ENCODE measurements around the gene FADS3. TPM values are rescaled to one million over a fixed set of nuclear protein-coding genes. Genes with fewer than 3 reads are reported as not detected.

FADS3 gene
- total RNA-seq, 4 donors from 2014 or later = 135 to 327 (median 205) TPM

GRCh38 chr11:61918251-61918937 lies 27.0 kb upstream of the FADS3 start:
- Histone ChIP-seq H3K4me3 (peak overlapping the region in 1 of 4 donors; percentile 72), H3K27me3 (no peaks in the 10 kb centered on the region), H3K36me3 (no peaks in the 10 kb centered on the region), H3K9me3 (no peaks in the 10 kb centered on the region), H3K4me1 (peaks cover 0 to 78% (median 20%) of the 10 kb centered on the region in 4 donors), H3K27ac (peak overlapping the region; percentile 70 to 95 (median 88))
- 77 to 85% methylated on average over 14 of the region's 14 CpGs for WGBS, 2 donors
- no peak for DNase-seq (ENCODE audit: low spot score in 2 of 2)
- TF ChIP-seq POLR2A (IDR thresholded peaks at IDR 0.05) (no peak), EP300 (IDR thresholded peaks at IDR 0.05) (no peak), CTCF (IDR thresholded peaks at IDR 0.05) (no peak)

- Histone ChIP-seq H3K9me3 (no peaks in the 10 kb centered on the region), H3K4me3 (peak within 1 kb of the TSS; percentile 53 to 81 (median 66)), H3K27ac (peak within 1 kb of the TSS; percentile 70 to 95 (median 88)), H3K4me1 (peaks cover 0 to 78% (median 21%) of the 10 kb centered on the region in 4 donors), H3K36me3 (no peaks in the 10 kb centered on the region), H3K27me3 (no peaks in the 10 kb centered on the region)
- DNase-seq (ENCODE audit: low spot score in 2 of 2) = peak; percentile 66 to 67
- peak; percentile 79 to 88 for TF ChIP-seq POLR2A (IDR thresholded peaks at IDR 0.05)
- TF ChIP-seq CTCF (IDR thresholded peaks at IDR 0.05) = peak in 2 of 5 experiments; percentile 24 to 25
- peak in 1 of 2 donors; percentile 56 for TF ChIP-seq EP300 (IDR thresholded peaks at IDR 0.05)
- 8 to 11% methylated on average over 7 to 15 of the region's 74 CpGs for WGBS, 2 donors
These were observed 26.2 kb upstream of the FADS3 start, which contains the start of gene RAB3IL1 for GRCh38 chr11:61917334-61918109. Gene RAB3IL1 (minus strand): TSS chr11:61917566. CDS start chr11:61917367, 199 bp downstream.

- TF ChIP-seq EP300 (IDR thresholded peaks at IDR 0.05) = no peak
- TF ChIP-seq CTCF (IDR thresholded peaks at IDR 0.05) = no peak
- TF ChIP-seq POLR2A (IDR thresholded peaks at IDR 0.05) = no peak
- Histone ChIP-seq H3K4me1 (peaks cover 0 to 78% (median 26%) of the 10 kb centered on the region in 4 donors), H3K27me3 (no peaks in the 10 kb centered on the region), H3K27ac (peak overlapping the region; percentile 70 to 95 (median 88)), H3K4me3 (peak overlapping the region; percentile 53 to 81 (median 66)), H3K36me3 (no peaks in the 10 kb centered on the region), H3K9me3 (no peaks in the 10 kb centered on the region)
- WGBS, 2 donors = 17 to 18% methylated on average over 10 to 12 of the region's 32 CpGs
- no peak for DNase-seq (ENCODE audit: low spot score in 2 of 2)
These were observed 25.5 kb upstream of the FADS3 start for GRCh38 chr11:61916737-61917333.

- Histone ChIP-seq H3K27me3 (no peaks in the 10 kb centered on the region), H3K9me3 (no peaks in the 10 kb centered on the region), H3K36me3 (no peaks in the 10 kb centered on the region), H3K4me3 (peak overlapping the region in 1 of 4 donors; percentile 72), H3K4me1 (peaks cover 0 to 81% (median 43%) of the 10 kb centered on the region in 4 donors), H3K27ac (peak overlapping the region in 2 of 4 donors; percentile 92 to 95)
- no peak for DNase-seq (ENCODE audit: low spot score in 2 of 2)
- 80 to 90% methylated on average over 7 of the region's 7 CpGs for whole genome bisulfite sequencing, 2 donors
- TF ChIP-seq CTCF (IDR thresholded peaks at IDR 0.05) (no peak), EP300 (IDR thresholded peaks at IDR 0.05) (no peak), POLR2A (IDR thresholded peaks at IDR 0.05) (no peak)
These were observed 23.3 kb upstream of the FADS3 start for GRCh38 chr11:61914471-61915171.

Measured in tibial nerve (tissue), 4 donors.